Upper lobe of left lung (tissue), 4 donors: ENCODE data around the gene LCOR.

Experiments
- CTCF ChIP-seq, 6 experiments: fragments of 450-650 bp in 4 of 6; fragments of 200-600 bp in 2 of 6; sonication (generic) in 2 of 6; IDR thresholded peaks; one replicate each; pipeline ENCODE4 v1.5.1; 2016 to 2019; ENCODE audit warnings: antibody characterized with exemption in 6 of 6
- POLR2A ChIP-seq, 4 donors: fragments of 450-650 bp; IDR thresholded peaks; one replicate each; pipeline ENCODE4 v1.5.1; 2016 to 2017; ENCODE audit warnings: antibody characterized with exemption in 4 of 4, mild to moderate bottlenecking in 2 of 4
- POLR2AphosphoS5 ChIP-seq, 2 donors: sonication (generic); formaldehyde crosslinking; IDR thresholded peaks; one replicate each; pipeline ENCODE4 v1.5.1; 2017; ENCODE audit warnings: antibody characterized with exemption in 2 of 2

- TF ChIP-seq POLR2AphosphoS5 (IDR thresholded peaks at IDR 0.05): peak; percentile 26 to 60
- peak in 1 of 4 donors; percentile 54 for TF ChIP-seq POLR2A (IDR thresholded peaks at IDR 0.05)
- TF ChIP-seq CTCF (IDR thresholded peaks at IDR 0.05): peak in 2 of 6 experiments; percentile 5 to 11
Measured at GRCh38 chr10:96832721-96833219, 672 bp downstream of the LCOR start.
